Spleen (tissue), 11 donors: ENCODE results near the gene MTG2. TPM values are rescaled to one million over a fixed set of nuclear protein-coding genes. Genes with fewer than 3 reads are reported as not detected.

ENCODE experiments used
- DNase-seq: peaks from one replicate; pipeline ENCODE4 v3.0.0-alpha.2; 2020
- H3K27ac ChIP-seq, 8 donors: fragments of 200-600 bp; sonication (generic) in 7 of 8; 1 replicate in 4 of 8; 2 replicates in 4 of 8; pipeline versions ENCODE4 v1.5.0 to v1.8.0; 2016 to 2021; ENCODE audit warnings: inconsistent platforms in 4 of 8, mild to moderate bottlenecking in 4 of 8, moderate library complexity in 1 of 8
- H3K27me3 ChIP-seq, 7 donors: fragments of 200-600 bp; sonication (generic) in 6 of 7; replicated peaks in 1 of 7; 1 replicate in 4 of 7; 2 replicates in 3 of 7; pipeline versions ENCODE4 v1.5.0 to v1.8.0; 2016 to 2021; ENCODE audit warnings: inconsistent platforms in 3 of 7, mild to moderate bottlenecking in 1 of 7
- H3K36me3 ChIP-seq, 6 donors: fragments of 200-600 bp; sonication (generic) in 5 of 6; 1 replicate in 4 of 6; 2 replicates in 2 of 6; pipeline versions ENCODE4 v1.5.0 to v1.8.0; 2016 to 2021; ENCODE audit warnings: inconsistent platforms in 2 of 6
- H3K4me1 ChIP-seq, 6 donors: fragments of 200-600 bp; sonication (generic) in 5 of 6; 1 replicate in 3 of 6; 2 replicates in 3 of 6; pipeline versions ENCODE4 v1.5.0 to v1.8.0; 2016 to 2021; ENCODE audit warnings: inconsistent platforms in 3 of 6
- H3K4me3 ChIP-seq, 8 donors: fragments of 200-600 bp; sonication (generic) in 7 of 8; 1 replicate in 4 of 8; 2 replicates in 4 of 8; pipeline versions ENCODE4 v1.5.0 to v1.8.0; 2016 to 2021; ENCODE audit warnings: inconsistent platforms in 4 of 8, mild to moderate bottlenecking in 4 of 8, moderate library complexity in 2 of 8
- H3K9me3 ChIP-seq, 8 donors: fragments of 200-600 bp; sonication (generic) in 7 of 8; 1 replicate in 4 of 8; 2 replicates in 4 of 8; pipeline versions ENCODE4 v1.5.0 to v1.8.0; 2016 to 2021; ENCODE audit warnings: inconsistent platforms in 4 of 8
- POLR2A ChIP-seq, 3 donors: fragments of 450-650 bp; IDR thresholded peaks; one replicate each; pipeline ENCODE4 v1.5.1; 2017; ENCODE audit warnings: antibody characterized with exemption in 3 of 3, mild to moderate bottlenecking in 1 of 3
- POLR2AphosphoS5 ChIP-seq, 3 donors: sonication (generic); formaldehyde crosslinking; IDR thresholded peaks; one replicate each; pipeline ENCODE4 v1.5.1; 2017; ENCODE audit warnings: antibody characterized with exemption in 3 of 3
- WGBS, 5 donors: extraction: QIAGEN DNeasy Blood & Tissue Kit in 3 of 5; methylation state at CpG; one replicate each; pipeline versions ENCODE4 v1.1.5 to v1.1.7; 2013 to 2018; 5-methylcytosine and 5-hydroxymethylcytosine counted together
- intact Hi-C: fragments of 100-400 bp; cut with DNase I; formaldehyde crosslinking; loops from one replicate; pipeline ENCODE4 v1.15.0; 2023; ENCODE audit warnings: low total_unique reads
- polyA plus RNA-seq, 3 donors: library from polyadenylated mRNA; stranded (reverse); fragments of 200-250 nt; gene quantifications; one replicate each; pipeline ENCODE4 v1.2.1, GENCODE V29; 2013
- total RNA-seq, 7 donors: library from RNA; depleted of rRNA in 3 of 7; stranded (reverse); fragments of >200 nt in 3 of 7; fragmentation: NEBNext Ultra II Directional in 4 of 7; extraction: Animal tissue kit (Norgen Biotek cat#: 25700) in 4 of 7; gene quantifications; one replicate each; pipeline versions ENCODE4 v1.1.0 to v1.2.1, GENCODE V29; 2016 to 2021
- TF ChIP-seq, protein P1 (sequence below), 11 experiments: fragments of 200-600 bp in 7 of 11; fragments of 450-650 bp in 4 of 11; sonication (generic) in 4 of 11; IDR thresholded peaks in 8 of 11; conservative IDR thresholded peaks in 3 of 11; 1 replicate in 7 of 11; 2 replicates in 4 of 11; pipeline versions ENCODE4 v1.4.0 to v1.8.0; 2016 to 2021; ENCODE audit warnings: antibody characterized with exemption in 11 of 11, inconsistent platforms in 4 of 11, mild to moderate bottlenecking in 1 of 11
- donor health status: healthy with polysubstance abuse.
- donor health status: DM: no; HTN: no; CAD: no; lungs with moderate emphysema.
- donor health status: DM: no; HTN: no; CAD: no.
- donor health status: Bipolar disorder and iron deficiency.
- donor health status: healthy.
- donor health status: DM: no; HTN: no; CAD: no.
- donor health status: DM: yes; HTN: yes; CAD: no.

The MTG2 gene
- total and polyA plus RNA-seq, 10 donors: 22.6 to 41.3 (median 37.6) TPM

DNA sequence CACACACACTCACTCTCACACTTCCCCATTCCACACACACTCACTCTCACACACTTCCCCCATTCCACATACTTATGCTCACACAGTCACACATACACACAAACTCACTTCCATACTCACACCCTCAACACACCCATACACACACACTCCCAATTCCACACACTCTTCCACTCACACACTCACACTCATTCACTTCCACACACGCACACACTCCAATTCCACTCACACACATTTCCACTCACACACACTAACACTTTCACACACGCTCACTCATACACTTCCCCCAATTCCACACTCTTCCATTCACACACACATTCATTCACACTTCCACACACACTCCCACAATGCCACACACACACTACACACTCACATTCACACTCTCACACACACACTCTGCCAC, 47.4 kb downstream of the MTG2 start:
- TF ChIP-seq, protein P1, sequence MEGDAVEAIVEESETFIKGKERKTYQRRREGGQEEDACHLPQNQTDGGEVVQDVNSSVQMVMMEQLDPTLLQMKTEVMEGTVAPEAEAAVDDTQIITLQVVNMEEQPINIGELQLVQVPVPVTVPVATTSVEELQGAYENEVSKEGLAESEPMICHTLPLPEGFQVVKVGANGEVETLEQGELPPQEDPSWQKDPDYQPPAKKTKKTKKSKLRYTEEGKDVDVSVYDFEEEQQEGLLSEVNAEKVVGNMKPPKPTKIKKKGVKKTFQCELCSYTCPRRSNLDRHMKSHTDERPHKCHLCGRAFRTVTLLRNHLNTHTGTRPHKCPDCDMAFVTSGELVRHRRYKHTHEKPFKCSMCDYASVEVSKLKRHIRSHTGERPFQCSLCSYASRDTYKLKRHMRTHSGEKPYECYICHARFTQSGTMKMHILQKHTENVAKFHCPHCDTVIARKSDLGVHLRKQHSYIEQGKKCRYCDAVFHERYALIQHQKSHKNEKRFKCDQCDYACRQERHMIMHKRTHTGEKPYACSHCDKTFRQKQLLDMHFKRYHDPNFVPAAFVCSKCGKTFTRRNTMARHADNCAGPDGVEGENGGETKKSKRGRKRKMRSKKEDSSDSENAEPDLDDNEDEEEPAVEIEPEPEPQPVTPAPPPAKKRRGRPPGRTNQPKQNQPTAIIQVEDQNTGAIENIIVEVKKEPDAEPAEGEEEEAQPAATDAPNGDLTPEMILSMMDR (IDR thresholded peaks at IDR 0.05 in 8 of 11, conservative IDR thresholded peaks at IDR 0.05 in 3 of 11): no peak
- no peak for TF ChIP-seq POLR2AphosphoS5 (IDR thresholded peaks at IDR 0.05)
- no peak for TF ChIP-seq POLR2A (IDR thresholded peaks at IDR 0.05)
- intact Hi-C loops: no loop called here
- H3K36me3 ChIP-seq: no peaks in the 10 kb centered on the region
- DNase-seq: no peak
- H3K4me3 ChIP-seq: no peak overlapping the region
- WGBS, 5 donors: 91 to 99% (median 92%) methylated on average over 2 of the region's 2 CpGs
- peaks cover 0 to 12% (median 0%) of the 10 kb centered on the region in 6 donors for H3K4me1 ChIP-seq
- H3K9me3 ChIP-seq: peaks cover 0 to 7% (median 0%) of the 10 kb centered on the region in 8 donors
- H3K27me3 ChIP-seq: peaks cover 0 to 48% (median 9%) of the 10 kb centered on the region in 7 donors
- no peak overlapping the region for H3K27ac ChIP-seq

DNA sequence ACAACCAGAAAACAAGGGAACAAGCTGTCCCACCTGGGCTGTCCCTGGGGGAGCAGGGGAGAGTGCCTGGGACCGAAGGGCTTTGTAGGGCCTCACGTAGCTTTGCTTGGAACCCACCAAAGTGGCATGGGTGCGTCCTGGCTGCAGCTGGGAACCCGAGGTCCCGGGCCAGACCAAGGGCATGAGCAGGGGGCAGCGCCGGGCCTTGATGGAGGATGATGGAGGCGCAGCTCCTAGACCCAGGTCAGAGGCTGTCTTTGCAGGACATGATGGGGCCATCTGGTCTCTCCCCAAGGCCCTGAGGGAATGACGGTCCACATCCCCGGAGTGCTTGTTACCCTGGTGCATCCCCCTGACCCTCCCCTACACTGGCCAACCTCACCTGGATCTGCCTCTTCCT, 47.9 kb downstream of the MTG2 start:
- H3K4me3 ChIP-seq: no peak overlapping the region
- TF ChIP-seq POLR2A (IDR thresholded peaks at IDR 0.05) (no peak), POLR2AphosphoS5 (IDR thresholded peaks at IDR 0.05) (no peak)
- TF ChIP-seq, protein P1 (IDR thresholded peaks at IDR 0.05 in 8 of 11, conservative IDR thresholded peaks at IDR 0.05 in 3 of 11): no peak
- DNase-seq: no peak
- peaks cover 0 to 7% (median 0%) of the 10 kb centered on the region in 8 donors for H3K9me3 ChIP-seq
- peaks cover 0 to 43% (median 9%) of the 10 kb centered on the region in 7 donors for H3K27me3 ChIP-seq
- intact Hi-C loops: no loop called here
- no peaks in the 10 kb centered on the region for H3K36me3 ChIP-seq
- no peak overlapping the region for H3K27ac ChIP-seq
- WGBS, 5 donors: 91 to 95% (median 94%) methylated on average over 10 of the region's 10 CpGs
- H3K4me1 ChIP-seq: peaks cover 0 to 12% (median 0%) of the 10 kb centered on the region in 6 donors

DNA sequence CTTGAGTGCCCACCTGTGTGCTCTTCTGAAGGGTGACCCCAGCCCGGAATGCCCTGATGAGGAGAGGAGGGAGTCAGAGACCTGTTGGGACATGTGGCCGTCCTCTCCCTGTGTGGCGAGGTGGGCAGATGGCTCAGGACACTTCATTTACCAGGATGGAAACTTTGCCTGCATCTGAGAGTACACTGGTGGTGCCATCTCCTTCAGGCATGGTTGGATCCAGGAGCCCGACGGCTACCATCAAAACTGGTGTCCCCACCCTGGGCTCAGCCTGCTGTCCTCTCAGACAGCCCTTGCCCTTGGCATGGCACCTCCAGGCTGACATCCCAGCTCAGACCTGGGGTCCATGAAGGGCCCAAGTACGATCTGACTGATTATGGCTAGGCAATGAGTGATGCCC, 48.5 kb downstream of the MTG2 start:
- WGBS, 5 donors: 72 to 94% (median 93%) methylated on average over 5 to 6 of the region's 6 CpGs
- Histone ChIP-seq H3K9me3 (peaks cover 0 to 7% (median 0%) of the 10 kb centered on the region in 8 donors), H3K27ac (no peak overlapping the region), H3K4me3 (no peak overlapping the region), H3K36me3 (no peaks in the 10 kb centered on the region), H3K4me1 (peaks cover 0 to 12% (median 0%) of the 10 kb centered on the region in 6 donors), H3K27me3 (peaks cover 0 to 37% (median 9%) of the 10 kb centered on the region in 7 donors)
- no peak for DNase-seq
- intact Hi-C loops: no loop called here
- TF ChIP-seq POLR2A (IDR thresholded peaks at IDR 0.05) (no peak), POLR2AphosphoS5 (IDR thresholded peaks at IDR 0.05) (no peak)
- TF ChIP-seq, protein P1 (IDR thresholded peaks at IDR 0.05 in 8 of 11, conservative IDR thresholded peaks at IDR 0.05 in 3 of 11): no peak

- Histone ChIP-seq H3K4me1 (peaks cover 0 to 17% (median 4%) of the 10 kb centered on the region in 6 donors), H3K9me3 (peaks cover 0 to 7% (median 0%) of the 10 kb centered on the region in 8 donors), H3K27ac (no peak overlapping the region), H3K4me3 (no peak overlapping the region), H3K27me3 (peaks cover 0 to 28% (median 9%) of the 10 kb centered on the region in 7 donors), H3K36me3 (no peaks in the 10 kb centered on the region)
- no peak for TF ChIP-seq POLR2A (IDR thresholded peaks at IDR 0.05)
- TF ChIP-seq, protein P1 (IDR thresholded peaks at IDR 0.05 in 8 of 11, conservative IDR thresholded peaks at IDR 0.05 in 3 of 11): no peak
- TF ChIP-seq POLR2AphosphoS5 (IDR thresholded peaks at IDR 0.05): no peak
- DNase-seq: no peak
- WGBS, 5 donors: 73 to 96% (median 95%) methylated on average over 3 to 7 of the region's 7 CpGs
- intact Hi-C loops: no loop called here
Measured at GRCh38 chr20:62232194-62232593, 49.4 kb downstream of the MTG2 start.
